ENCODE results near the gene MARCHF9. TPM values are rescaled to one million over a fixed set of nuclear protein-coding genes. Genes with fewer than 3 reads are reported as not detected.
"Not testable (repeated sequence)": the region's sequence is repeated elsewhere in the genome, so short reads cannot be mapped to it uniquely, and the experiment has no call there.

The MARCHF9 gene
- total and polyA plus RNA-seq, 2 donors, result 4.0 to 12.2 TPM

- Histone ChIP-seq H3K36me3 (ENCODE audit: insufficient read depth) (no peaks in the 10 kb centered on the region), H3K27ac (ENCODE audit: low read depth) (peak overlapping the region; percentile 88), H3K4me3 (ENCODE audit: low read depth, low read length) (peak overlapping the region; percentile 65), H3K4me1 (ENCODE audit: insufficient read depth) (no peaks in the 10 kb centered on the region)
- WGBS, result 2% methylated on average over 16 of the region's 16 CpGs
- peak; percentile 89 for DNase-seq (ENCODE audit: extremely low spot score)
Observed at GRCh38 chr12:57771236-57771872, 16.5 kb downstream of the MARCHF9 start.

- Histone ChIP-seq H3K36me3 (ENCODE audit: insufficient read depth) (no peaks in the 10 kb centered on the region), H3K27ac (ENCODE audit: low read depth) (peak within 1 kb of the TSS; percentile 88), H3K4me3 (ENCODE audit: low read depth, low read length) (peak within 1 kb of the TSS; percentile 65), H3K4me1 (ENCODE audit: insufficient read depth) (no peaks in the 10 kb centered on the region)
- WGBS, result under 1% methylated on average over 28 of the region's 28 CpGs
- DNase-seq (ENCODE audit: extremely low spot score), result peak; percentile 95
Observed at GRCh38 chr12:57771873-57772428, 17.0 kb downstream of the MARCHF9 start, which contains the start of gene METTL1. Gene METTL1 (minus strand): TSS chr12:57772105. CDS start chr12:57772083, 22 bp downstream.

- no peak for DNase-seq (ENCODE audit: extremely low spot score)
- Histone ChIP-seq H3K4me3 (ENCODE audit: low read depth, low read length) (peak within 1 kb of the TSS; percentile 65), H3K27ac (ENCODE audit: low read depth) (peak within 1 kb of the TSS; percentile 88), H3K4me1 (ENCODE audit: insufficient read depth) (no peaks in the 10 kb centered on the region), H3K36me3 (ENCODE audit: insufficient read depth) (no peaks in the 10 kb centered on the region)
- 1% methylated on average over 67 of the region's 67 CpGs for WGBS
Observed at GRCh38 chr12:57772429-57773322, 17.8 kb downstream of the MARCHF9 start, which contains the start of gene EEF1AKMT3. Gene EEF1AKMT3 (plus strand): TSS chr12:57772614. CDS start chr12:57772725, 111 bp downstream.

DNA sequence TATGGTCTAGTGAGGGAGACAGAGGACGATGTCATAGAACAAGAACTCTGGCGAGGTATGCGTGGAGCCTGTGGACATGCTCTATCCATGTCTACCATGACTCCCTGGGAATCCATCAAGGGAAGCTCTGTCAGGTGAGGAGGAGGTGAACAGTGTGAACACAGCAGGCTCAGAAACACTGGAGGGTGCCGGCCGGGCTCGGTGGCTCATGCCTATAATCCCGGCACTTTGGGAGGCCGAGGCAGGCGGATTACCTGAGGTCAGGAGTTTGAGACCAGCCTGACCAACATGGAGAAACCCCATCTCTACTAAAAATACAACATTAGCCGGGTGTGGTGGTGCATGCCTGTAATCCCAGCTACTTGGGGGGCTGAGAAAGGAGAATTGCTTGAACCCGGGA is 19.7 kb downstream of the MARCHF9 start:
- H3K4me3 ChIP-seq (ENCODE audit: low read depth, low read length); DNase-seq (ENCODE audit: extremely low spot score); H3K27ac ChIP-seq (ENCODE audit: low read depth); H3K36me3 ChIP-seq (ENCODE audit: insufficient read depth); H3K4me1 ChIP-seq (ENCODE audit: insufficient read depth): not testable (repeated sequence)
- 93% methylated on average over 11 of the region's 11 CpGs for WGBS

GRCh38 chr12:57775044-57775443 is 20.1 kb downstream of the MARCHF9 start:
- H3K4me3 ChIP-seq (ENCODE audit: low read depth, low read length), result no peak overlapping the region
- WGBS, result 70% methylated on average over 3 of the region's 3 CpGs
- DNase-seq (ENCODE audit: extremely low spot score), result no peak

DNA sequence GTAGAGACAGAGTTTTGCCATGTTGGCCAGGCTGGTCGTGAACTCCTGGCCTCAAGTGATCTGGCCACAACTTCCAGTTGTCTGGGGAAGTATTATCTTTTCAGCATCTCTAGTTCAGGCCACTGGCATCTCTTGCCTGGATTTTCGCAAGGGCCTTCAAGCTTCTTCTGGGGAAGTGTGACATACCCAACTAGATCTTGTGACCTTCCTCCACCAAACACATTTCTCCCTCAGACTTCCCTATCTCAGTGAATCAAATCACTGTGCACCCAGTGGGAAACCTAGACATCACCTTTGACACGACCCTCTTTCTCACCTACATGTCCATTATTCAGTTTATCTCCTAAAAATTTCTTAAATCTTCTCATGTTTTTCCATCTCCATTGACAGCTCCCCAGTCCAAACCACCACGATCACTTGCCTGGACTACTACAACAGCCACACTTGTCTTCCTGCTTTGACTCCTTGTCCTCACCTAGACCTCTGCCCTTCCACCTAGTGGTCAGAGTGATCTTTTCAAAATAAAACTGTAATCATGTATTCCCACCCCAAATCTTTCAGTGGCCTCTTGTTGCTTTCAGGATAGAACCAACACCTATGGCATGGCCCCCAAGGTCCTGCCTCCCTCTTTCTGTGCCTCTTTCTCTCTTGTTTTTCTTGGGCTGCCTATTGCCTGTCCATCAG is 20.8 kb downstream of the MARCHF9 start:
- no peak for DNase-seq (ENCODE audit: extremely low spot score)
- no peak overlapping the region for H3K4me3 ChIP-seq (ENCODE audit: low read depth, low read length)
- H3K27ac ChIP-seq (ENCODE audit: low read depth), result no peak overlapping the region
- H3K4me1 ChIP-seq (ENCODE audit: insufficient read depth), result no peaks in the 10 kb centered on the region
- 83% methylated on average over 4 of the region's 4 CpGs for WGBS
- no peaks in the 10 kb centered on the region for H3K36me3 ChIP-seq (ENCODE audit: insufficient read depth)

More at GRCh38 chr12:57775044-57775443, 20.1 kb downstream of the MARCHF9 start:
- Histone ChIP-seq H3K27ac (ENCODE audit: low read depth) (no peak overlapping the region), H3K4me1 (ENCODE audit: insufficient read depth) (no peaks in the 10 kb centered on the region), H3K36me3 (ENCODE audit: insufficient read depth) (no peaks in the 10 kb centered on the region)

GRCh38 chr12:57776247-57776587 is 21.3 kb downstream of the MARCHF9 start:
- no peak for DNase-seq (ENCODE audit: extremely low spot score)
- no peaks in the 10 kb centered on the region for H3K36me3 ChIP-seq (ENCODE audit: insufficient read depth)
- 94% methylated on average over 2 of the region's 2 CpGs for WGBS
- no peak overlapping the region for H3K4me3 ChIP-seq (ENCODE audit: low read depth, low read length)
- no peak overlapping the region for H3K27ac ChIP-seq (ENCODE audit: low read depth)
- no peaks in the 10 kb centered on the region for H3K4me1 ChIP-seq (ENCODE audit: insufficient read depth)

GRCh38 chr12:57777367-57777766 is 22.5 kb downstream of the MARCHF9 start:
- Histone ChIP-seq H3K27ac (ENCODE audit: low read depth) (no peak overlapping the region), H3K4me1 (ENCODE audit: insufficient read depth) (no peaks in the 10 kb centered on the region), H3K36me3 (ENCODE audit: insufficient read depth) (no peaks in the 10 kb centered on the region), H3K4me3 (ENCODE audit: low read depth, low read length) (no peak overlapping the region)
- no peak for DNase-seq (ENCODE audit: extremely low spot score)
- WGBS, result 90% methylated on average over 7 of the region's 7 CpGs

GRCh38 chr12:57777911-57778310 is 23.0 kb downstream of the MARCHF9 start:
- H3K4me3 ChIP-seq (ENCODE audit: low read depth, low read length), result no peak overlapping the region
- no peak for DNase-seq (ENCODE audit: extremely low spot score)
- no peaks in the 10 kb centered on the region for H3K4me1 ChIP-seq (ENCODE audit: insufficient read depth)
- WGBS, result 94% methylated on average over 7 of the region's 7 CpGs
- H3K27ac ChIP-seq (ENCODE audit: low read depth), result no peak overlapping the region
- no peaks in the 10 kb centered on the region for H3K36me3 ChIP-seq (ENCODE audit: insufficient read depth)

DNA sequence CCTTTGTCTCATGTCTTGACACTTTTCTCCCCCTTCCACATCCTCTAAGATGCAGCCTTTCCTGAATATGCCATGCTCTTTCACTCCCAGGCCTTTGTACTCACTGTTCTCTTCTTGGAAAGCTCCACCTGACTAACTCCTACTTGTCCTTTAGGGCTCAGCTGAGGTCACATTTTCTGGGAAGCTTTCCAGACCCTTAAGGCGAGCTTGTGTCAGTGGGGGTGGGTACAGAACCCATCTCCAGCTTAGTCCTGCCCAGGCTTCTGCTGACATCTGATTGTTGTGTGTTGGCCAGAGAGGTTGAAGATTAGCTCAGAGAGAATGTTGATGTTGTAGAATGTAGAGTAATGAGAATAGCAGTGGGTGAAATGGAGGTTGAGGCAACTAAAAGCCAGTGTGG is 24.8 kb downstream of the MARCHF9 start:
- H3K4me1 ChIP-seq (ENCODE audit: insufficient read depth), result no peaks in the 10 kb centered on the region
- WGBS, result 64% methylated on average over 1 of the region's 1 CpG
- H3K27ac ChIP-seq (ENCODE audit: low read depth), result no peak overlapping the region
- DNase-seq (ENCODE audit: extremely low spot score), result no peak
- H3K36me3 ChIP-seq (ENCODE audit: insufficient read depth), result no peaks in the 10 kb centered on the region
- no peak overlapping the region for H3K4me3 ChIP-seq (ENCODE audit: low read depth, low read length)

DNA sequence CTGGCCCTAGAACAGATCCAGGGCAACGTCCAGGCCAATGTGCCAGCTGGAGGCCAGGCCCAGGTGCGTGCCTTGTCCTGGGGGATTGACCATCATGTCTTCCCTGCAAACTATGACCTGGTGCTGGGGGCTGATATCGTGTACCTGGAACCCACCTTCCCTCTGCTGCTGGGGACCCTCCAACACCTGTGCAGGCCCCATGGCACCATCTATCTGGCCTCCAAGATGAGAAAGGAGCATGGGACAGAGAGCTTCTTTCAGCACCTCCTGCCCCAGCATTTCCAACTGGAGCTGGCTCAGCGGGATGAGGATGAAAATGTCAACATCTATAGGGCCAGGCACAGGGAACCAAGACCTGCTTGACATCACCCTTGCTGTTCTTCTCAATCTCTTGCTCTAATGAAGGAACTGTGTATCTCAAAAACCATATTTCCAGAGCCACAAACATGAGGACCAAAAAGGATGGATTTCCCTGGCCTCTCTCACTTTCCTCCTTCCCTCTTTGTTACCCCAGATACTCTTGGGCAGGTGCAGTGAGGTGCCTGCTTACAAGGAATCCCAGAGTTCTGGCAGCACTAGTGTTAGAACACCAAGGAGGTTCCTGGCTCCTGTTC is 25.5 kb downstream of the MARCHF9 start:
- no peaks in the 10 kb centered on the region for H3K36me3 ChIP-seq (ENCODE audit: insufficient read depth)
- no peak overlapping the region for H3K4me3 ChIP-seq (ENCODE audit: low read depth, low read length)
- H3K4me1 ChIP-seq (ENCODE audit: insufficient read depth), result no peaks in the 10 kb centered on the region
- no peak for DNase-seq (ENCODE audit: extremely low spot score)
- 91% methylated on average over 4 of the region's 4 CpGs for WGBS
- no peak overlapping the region for H3K27ac ChIP-seq (ENCODE audit: low read depth)

- H3K4me1 ChIP-seq (ENCODE audit: insufficient read depth), result no peaks in the 10 kb centered on the region
- WGBS, result 94% methylated on average over 3 of the region's 3 CpGs
- peaks cover 3% of the 10 kb centered on the region for H3K36me3 ChIP-seq (ENCODE audit: insufficient read depth)
- DNase-seq (ENCODE audit: extremely low spot score), result no peak
- no peak overlapping the region for H3K4me3 ChIP-seq (ENCODE audit: low read depth, low read length)
- H3K27ac ChIP-seq (ENCODE audit: low read depth), result no peak overlapping the region
Observed at GRCh38 chr12:57781244-57781643, 26.3 kb downstream of the MARCHF9 start.

GRCh38 chr12:57781801-57782200 is 26.9 kb downstream of the MARCHF9 start:
- H3K4me3 ChIP-seq (ENCODE audit: low read depth, low read length), result no peak overlapping the region
- peaks cover 5% of the 10 kb centered on the region for H3K36me3 ChIP-seq (ENCODE audit: insufficient read depth)
- H3K4me1 ChIP-seq (ENCODE audit: insufficient read depth), result no peaks in the 10 kb centered on the region
- no peak for DNase-seq (ENCODE audit: extremely low spot score)
- H3K27ac ChIP-seq (ENCODE audit: low read depth), result no peak overlapping the region
- WGBS, result 69% methylated on average over 2 of the region's 2 CpGs
